Gastrocnemius medialis (tissue), 4 donors: ENCODE measurements around the gene MPV17L. TPM values are rescaled to one million over a fixed set of nuclear protein-coding genes. Genes with fewer than 3 reads are reported as not detected.
A peak's percentile ranks its signal among the peaks of the same experiment; 100 is the strongest.

ENCODE experiments used
- ATAC-seq, 2 donors: fragments of 150-250 bp; one replicate each; pipeline ENCODE4 v1.9.1; 2016
- DNase-seq, 2 donors: peaks; one replicate each; pipeline ENCODE4 v3.0.0-alpha.2; 2019
- H3K27ac ChIP-seq, 4 donors: fragments of 200-600 bp; sonication (generic); 1 replicate in 1 of 4; 2 replicates in 3 of 4; pipeline ENCODE4 v1.5.1; 2016 to 2018; ENCODE audit warnings: mild to moderate bottlenecking in 2 of 4, moderate library complexity in 1 of 4
- H3K27me3 ChIP-seq, 3 donors: fragments of 200-600 bp; sonication (generic) in 2 of 3; 1 replicate in 1 of 3; 2 replicates in 2 of 3; pipeline versions ENCODE4 v1.5.1 to v1.6.0; 2016 to 2019; ENCODE audit warnings: mild to moderate bottlenecking in 1 of 3, moderate library complexity in 1 of 3
- H3K36me3 ChIP-seq, 2 donors: fragments of 200-600 bp; sonication (generic) in 1 of 2; one replicate each; pipeline ENCODE4 v1.5.1; 2017 to 2018
- H3K4me1 ChIP-seq, 2 donors: fragments of 200-600 bp; sonication (generic) in 1 of 2; one replicate each; pipeline ENCODE4 v1.5.1; 2016 to 2017; ENCODE audit warnings: mild to moderate bottlenecking in 2 of 2
- H3K4me3 ChIP-seq, 4 donors: fragments of 200-600 bp; sonication (generic) in 3 of 4; 1 replicate in 1 of 4; 2 replicates in 3 of 4; pipeline ENCODE4 v1.5.1; 2016 to 2019; ENCODE audit warnings: mild to moderate bottlenecking in 2 of 4
- H3K9me3 ChIP-seq, 3 donors: fragments of 200-600 bp; sonication (generic) in 2 of 3; 1 replicate in 1 of 3; 2 replicates in 2 of 3; pipeline ENCODE4 v1.5.1; 2016 to 2019
- POLR2A ChIP-seq, 2 donors: fragments of 450-650 bp; IDR thresholded peaks; one replicate each; pipeline ENCODE4 v1.6.1; 2017; ENCODE audit warnings: antibody characterized with exemption in 2 of 2, mild to moderate bottlenecking in 2 of 2, moderate library complexity in 2 of 2
- in situ Hi-C, 4 donors: fragments of 200-750 bp; cut with MboI; loops; one replicate each; pipeline versions ENCODE4 v1.15.0 to v1.8.0; 2017; ENCODE audit warnings: low sequenced_read_pairs in 4 of 4
- intact Hi-C: fragments of 100-400 bp; cut with DNase I; formaldehyde crosslinking; loops from one replicate; pipeline ENCODE4 v1.15.1; 2023; ENCODE audit warnings: low total_unique reads
- total RNA-seq, 4 donors: library from RNA; depleted of rRNA; stranded (reverse); fragments of >200 nt; gene quantifications; one replicate each; pipeline versions ENCODE4 v1.1.0 to v1.2.3, GENCODE V29; 2016
- TF ChIP-seq, protein P1 (sequence below), 5 experiments: fragments of 450-650 bp in 3 of 5; fragments of 200-600 bp in 2 of 5; sonication (generic) in 2 of 5; IDR thresholded peaks in 4 of 5; conservative IDR thresholded peaks in 1 of 5; 1 replicate in 4 of 5; 2 replicates in 1 of 5; pipeline ENCODE4 v1.5.1; 2016 to 2019; ENCODE audit warnings: antibody characterized with exemption in 5 of 5, mild to moderate bottlenecking in 3 of 5, moderate library complexity in 3 of 5

Gene MPV17L
- total RNA-seq, 4 donors from 2014 or later, result 12.8 to 27.3 (median 19.3) TPM

DNA sequence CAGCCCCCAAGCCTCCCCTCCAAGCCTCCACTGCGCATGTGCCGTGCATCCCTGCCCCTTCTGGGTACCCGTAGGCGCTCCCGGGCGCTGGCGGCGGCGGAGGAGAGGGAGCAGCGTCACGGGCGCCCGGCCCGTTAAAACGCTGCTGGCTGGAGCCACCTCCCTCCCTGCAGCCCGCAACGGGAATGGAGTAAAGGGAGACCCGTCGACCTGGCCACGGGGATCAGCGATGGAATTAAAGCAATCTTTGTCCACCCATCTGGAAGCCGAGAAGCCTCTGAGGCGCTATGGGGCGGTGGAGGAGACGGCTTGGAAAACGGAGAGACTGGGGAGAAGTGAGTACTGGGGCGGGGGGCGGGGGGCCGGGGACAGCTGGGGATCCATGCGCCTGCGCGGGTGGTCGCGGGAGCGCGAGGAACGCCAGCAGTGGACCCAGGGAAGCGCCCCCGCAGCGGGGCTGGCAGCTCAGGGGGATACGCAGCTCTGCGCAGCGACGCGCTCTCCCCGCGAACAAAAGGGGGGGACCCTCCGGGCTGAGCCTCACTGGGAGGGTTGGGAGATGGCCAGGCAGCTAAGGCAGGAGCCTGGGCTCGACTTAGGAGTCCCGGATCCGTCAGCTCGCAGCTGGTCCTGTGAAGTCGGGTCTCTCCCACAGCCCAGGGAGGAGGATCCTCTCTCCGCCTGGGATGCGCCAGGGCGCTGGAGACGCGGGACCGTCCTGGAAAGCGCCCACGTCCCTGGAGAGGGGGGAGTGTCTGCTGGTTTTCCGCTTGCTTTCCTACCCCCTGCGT lies 39.1 kb downstream of the MPV17L start, which contains the start of gene BMERB1:
BMERB1 (plus strand) TSS at position 164 of the 791 bp plus-strand sequence; CDS start at position 230, 66 bp downstream.
- no peaks in the 10 kb centered on the region for H3K9me3 ChIP-seq
- H3K27ac ChIP-seq, result peak within 1 kb of the TSS; percentile 82 to 93 (median 88)

DNA sequence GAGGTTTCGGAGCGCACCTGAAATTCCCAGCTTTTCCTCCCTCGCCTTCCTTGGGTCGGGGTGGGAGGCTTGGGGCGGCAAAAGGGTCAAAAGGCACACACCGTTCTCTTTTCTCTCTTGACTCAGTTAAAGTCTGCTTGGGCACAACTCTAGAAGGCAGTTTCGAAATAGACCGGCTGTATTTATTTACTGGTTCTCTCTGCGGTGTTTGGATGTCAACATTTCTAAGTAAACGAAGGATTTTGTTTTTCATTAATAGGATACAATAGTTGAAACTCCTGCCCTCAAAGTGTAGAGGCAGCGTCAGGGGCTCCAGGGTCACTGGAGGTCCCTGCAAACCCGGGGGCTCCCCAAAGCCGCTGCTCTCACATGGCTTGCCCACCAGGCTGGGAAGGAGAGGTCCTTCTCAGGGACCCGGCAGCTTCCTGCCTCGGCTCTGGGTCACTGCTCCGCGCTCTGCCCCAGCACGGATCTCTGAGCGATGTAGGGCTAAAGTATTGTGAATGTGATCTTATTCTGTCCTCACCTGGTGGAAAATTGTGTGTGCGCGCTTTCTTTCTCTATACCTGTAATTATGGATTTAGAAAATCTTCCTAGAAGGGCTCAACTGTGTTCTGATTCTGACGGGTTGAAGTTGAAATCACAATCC lies 39.8 kb downstream of the MPV17L start:
- TF ChIP-seq POLR2A (IDR thresholded peaks at IDR 0.05), result no peak
- TF ChIP-seq, protein P1, sequence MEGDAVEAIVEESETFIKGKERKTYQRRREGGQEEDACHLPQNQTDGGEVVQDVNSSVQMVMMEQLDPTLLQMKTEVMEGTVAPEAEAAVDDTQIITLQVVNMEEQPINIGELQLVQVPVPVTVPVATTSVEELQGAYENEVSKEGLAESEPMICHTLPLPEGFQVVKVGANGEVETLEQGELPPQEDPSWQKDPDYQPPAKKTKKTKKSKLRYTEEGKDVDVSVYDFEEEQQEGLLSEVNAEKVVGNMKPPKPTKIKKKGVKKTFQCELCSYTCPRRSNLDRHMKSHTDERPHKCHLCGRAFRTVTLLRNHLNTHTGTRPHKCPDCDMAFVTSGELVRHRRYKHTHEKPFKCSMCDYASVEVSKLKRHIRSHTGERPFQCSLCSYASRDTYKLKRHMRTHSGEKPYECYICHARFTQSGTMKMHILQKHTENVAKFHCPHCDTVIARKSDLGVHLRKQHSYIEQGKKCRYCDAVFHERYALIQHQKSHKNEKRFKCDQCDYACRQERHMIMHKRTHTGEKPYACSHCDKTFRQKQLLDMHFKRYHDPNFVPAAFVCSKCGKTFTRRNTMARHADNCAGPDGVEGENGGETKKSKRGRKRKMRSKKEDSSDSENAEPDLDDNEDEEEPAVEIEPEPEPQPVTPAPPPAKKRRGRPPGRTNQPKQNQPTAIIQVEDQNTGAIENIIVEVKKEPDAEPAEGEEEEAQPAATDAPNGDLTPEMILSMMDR (IDR thresholded peaks at IDR 0.05 in 4 of 5, conservative IDR thresholded peaks at IDR 0.05 in 1 of 5), result no peak
- DNase-seq, result no peak
- Histone ChIP-seq H3K27me3 (no peaks in the 10 kb centered on the region), H3K4me1 (peaks cover 17 to 22% of the 10 kb centered on the region in 2 donors), H3K4me3 (peak overlapping the region; percentile 86 to 95 (median 86)), H3K36me3 (no peaks in the 10 kb centered on the region), H3K27ac (peak overlapping the region; percentile 82 to 93 (median 88)), H3K9me3 (no peaks in the 10 kb centered on the region)
- in situ Hi-C loops, result no loop called here
- intact Hi-C loops, result loop anchor here (2.0 to 10.0 kb wide), 2 partner anchors 23 to 209 kb away; partner anchors contain the start of gene MARF1
- peak; percentile 57 to 65 for ATAC-seq

More for the DNA sequence above, 39.1 kb downstream of the MPV17L start, which contains the start of gene BMERB1:
- DNase-seq (peak; percentile 62 to 75), ATAC-seq (peak; percentile 75 to 82)
- no peaks in the 10 kb centered on the region for H3K27me3 ChIP-seq
- intact Hi-C loops, result loop anchor here (2.0 to 10.0 kb wide), 2 partner anchors 22 to 210 kb away; partner anchors contain the start of gene MARF1
- in situ Hi-C loops, result no loop called here
- H3K36me3 ChIP-seq, result no peaks in the 10 kb centered on the region
- H3K4me1 ChIP-seq, result peaks cover 10 to 15% of the 10 kb centered on the region in 2 donors
- peak within 1 kb of the TSS; percentile 86 to 95 (median 86) for H3K4me3 ChIP-seq
- TF ChIP-seq, protein P1 (IDR thresholded peaks at IDR 0.05 in 4 of 5, conservative IDR thresholded peaks at IDR 0.05 in 1 of 5), result no peak
- peak; percentile 76 to 85 for TF ChIP-seq POLR2A (IDR thresholded peaks at IDR 0.05)

DNA sequence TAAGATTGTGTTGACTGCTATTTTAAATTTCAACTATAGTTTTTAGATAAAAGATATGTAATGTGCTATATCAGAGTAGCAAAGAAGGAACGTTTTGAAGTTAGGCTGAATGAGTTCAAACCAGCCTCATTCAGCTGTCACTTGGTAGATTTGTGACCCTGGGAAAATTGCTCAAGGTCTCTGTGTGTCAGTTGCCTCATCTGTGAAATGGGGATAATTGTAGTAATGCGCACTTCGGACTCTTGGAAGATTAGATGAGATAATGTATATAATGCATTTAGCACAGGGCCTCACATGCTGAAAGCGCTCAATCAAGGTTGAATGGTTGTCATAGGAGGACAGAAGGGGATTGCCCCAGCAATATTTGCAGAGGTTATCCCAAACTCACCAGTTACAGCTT lies 43.5 kb downstream of the MPV17L start:
- in situ Hi-C loops (no loop called here), intact Hi-C loops (loop anchor here (10.0 kb wide), 1 partner anchor 206 kb away; the partner anchor contains the start of gene MARF1)
- no peaks in the 10 kb centered on the region for H3K9me3 ChIP-seq
- DNase-seq, result no peak
- no peak for ATAC-seq
- peaks cover 24 to 27% of the 10 kb centered on the region in 2 donors for H3K4me1 ChIP-seq
- H3K4me3 ChIP-seq, result no peak overlapping the region
- no peaks in the 10 kb centered on the region for H3K36me3 ChIP-seq
- TF ChIP-seq, protein P1 (IDR thresholded peaks at IDR 0.05 in 4 of 5, conservative IDR thresholded peaks at IDR 0.05 in 1 of 5), result no peak
- no peak for TF ChIP-seq POLR2A (IDR thresholded peaks at IDR 0.05)
- H3K27ac ChIP-seq, result peak overlapping the region in 1 of 4 donors; percentile 78
- no peaks in the 10 kb centered on the region for H3K27me3 ChIP-seq

DNA sequence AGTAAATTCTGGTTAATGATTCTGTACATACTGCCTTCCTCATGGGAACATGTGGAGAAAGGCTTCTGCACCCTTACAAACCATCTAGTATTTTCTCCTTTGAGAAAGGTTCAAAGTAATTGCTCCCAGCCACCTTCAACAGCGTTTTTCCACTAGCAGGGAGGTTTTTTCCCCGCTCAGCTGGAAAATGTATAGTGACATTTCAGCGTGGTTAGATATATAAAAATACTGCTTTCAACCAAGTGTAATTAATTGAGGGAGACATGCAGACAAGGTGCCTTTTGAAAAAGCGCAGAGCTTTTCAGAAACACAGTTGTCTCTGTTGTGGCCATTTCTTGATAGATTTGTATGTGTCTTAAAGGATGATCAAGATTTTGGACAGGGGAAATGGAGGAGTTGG lies 44.0 kb downstream of the MPV17L start:
- ATAC-seq, result no peak

More for the DNA sequence above, 44.0 kb downstream of the MPV17L start:
- intact Hi-C loops, result loop anchor here (10.0 kb wide), 1 partner anchor 205 kb away; the partner anchor contains the start of gene MARF1
- H3K4me3 ChIP-seq, result no peak overlapping the region
- H3K9me3 ChIP-seq, result no peaks in the 10 kb centered on the region
- DNase-seq, result no peak
- H3K4me1 ChIP-seq, result peaks cover 24 to 27% of the 10 kb centered on the region in 2 donors
- no peak for TF ChIP-seq POLR2A (IDR thresholded peaks at IDR 0.05)
- TF ChIP-seq, protein P1 (IDR thresholded peaks at IDR 0.05 in 4 of 5, conservative IDR thresholded peaks at IDR 0.05 in 1 of 5), result no peak
- in situ Hi-C loops, result no loop called here
- no peaks in the 10 kb centered on the region for H3K27me3 ChIP-seq
- H3K27ac ChIP-seq, result peak overlapping the region; percentile 35 to 78 (median 62)
- no peaks in the 10 kb centered on the region for H3K36me3 ChIP-seq
